GM10266 (cell line): ENCODE measurements around the gene CAMK1D.

ENCODE experiments used
- DNase-seq: peaks from one replicate; pipeline ENCODE4 v3.0.0; 2012; ENCODE audit errors: extremely low spot score
- CTCF ChIP-seq: IDR thresholded peaks from 2 replicates; pipeline ENCODE4 v1.5.1; 2012; ENCODE audit warnings: mild to moderate bottlenecking, low read depth; ENCODE audit not compliant: control insufficient read depth, insufficient read depth; ENCODE audit errors: missing control alignments

The CAMK1D gene

GRCh38 chr10:12650122-12650521, 300.8 kb downstream of the CAMK1D start:
- no peak for DNase-seq
- no peak for TF ChIP-seq CTCF

- TF ChIP-seq CTCF, result no peak
- no peak for DNase-seq
Observed at GRCh38 chr10:12650538-12651298, 301.4 kb downstream of the CAMK1D start.

- TF ChIP-seq CTCF, result no peak
- DNase-seq, result no peak
Observed at GRCh38 chr10:12655940-12656339, 306.6 kb downstream of the CAMK1D start.

GRCh38 chr10:12656518-12657142, 307.3 kb downstream of the CAMK1D start:
- peak; percentile 63 for DNase-seq
- TF ChIP-seq CTCF, result peak; percentile 75

GRCh38 chr10:12657489-12657888, 308.1 kb downstream of the CAMK1D start:
- TF ChIP-seq CTCF, result no peak
- DNase-seq, result no peak

GRCh38 chr10:12658526-12658925, 309.2 kb downstream of the CAMK1D start:
- DNase-seq, result no peak
- no peak for TF ChIP-seq CTCF

GRCh38 chr10:12659706-12660105, 310.4 kb downstream of the CAMK1D start:
- TF ChIP-seq CTCF, result no peak
- DNase-seq, result no peak
